Stimulated activated CD8-positive, alpha-beta memory T cell treated with anti-CD3 and anti-CD28 coated beads, Interleukin-12 subunit alpha, Interleukin-12 subunit beta, amount 100 ng/mL, for 24 hours (primary cell): ENCODE results near the gene UBA5.
"Not testable (repeated sequence)": the region's sequence is repeated elsewhere in the genome, so short reads cannot be mapped to it uniquely, and the experiment has no call there.

Experiments
- DNase-seq: peaks from one replicate; pipeline ENCODE4 v3.0.0-alpha.2; 2020; ENCODE audit errors: extremely low read depth

Gene UBA5

GRCh38 chr3:132660052-132660810 lies at the start of gene UBA5:
UBA5 (plus strand) TSS chr3:132660329; CDS start chr3:132660538, 209 bp downstream.
- DNase-seq, result no peak

- DNase-seq, result not testable (repeated sequence)
Observed at GRCh38 chr3:132615301-132615700, 44.8 kb upstream of the UBA5 start.

GRCh38 chr3:132615881-132616280 lies 44.2 kb upstream of the UBA5 start:
- DNase-seq, result no peak

- no peak for DNase-seq
Observed at GRCh38 chr3:132616780-132617179, 43.3 kb upstream of the UBA5 start.

GRCh38 chr3:132622148-132622547 lies 38.0 kb upstream of the UBA5 start:
- no peak for DNase-seq

GRCh38 chr3:132622761-132623160 lies 37.4 kb upstream of the UBA5 start:
- no peak for DNase-seq

- no peak for DNase-seq
Observed at GRCh38 chr3:132623646-132624045, 36.5 kb upstream of the UBA5 start.

GRCh38 chr3:132624790-132625189 lies 35.3 kb upstream of the UBA5 start:
- no peak for DNase-seq

- DNase-seq, result no peak
Observed at GRCh38 chr3:132625613-132626012, 34.5 kb upstream of the UBA5 start.

GRCh38 chr3:132626955-132627354 lies 33.2 kb upstream of the UBA5 start:
- no peak for DNase-seq

GRCh38 chr3:132628157-132628556 lies 32.0 kb upstream of the UBA5 start:
- DNase-seq, result no peak

- no peak for DNase-seq
Observed at GRCh38 chr3:132629928-132630327, 30.2 kb upstream of the UBA5 start.

GRCh38 chr3:132630612-132631011 lies 29.5 kb upstream of the UBA5 start:
- DNase-seq, result no peak

GRCh38 chr3:132635052-132635451 lies 25.1 kb upstream of the UBA5 start:
- DNase-seq, result no peak

GRCh38 chr3:132637590-132637989 lies 22.5 kb upstream of the UBA5 start:
- DNase-seq, result no peak

- no peak for DNase-seq
Observed at GRCh38 chr3:132638706-132639105, 21.4 kb upstream of the UBA5 start.

GRCh38 chr3:132641427-132641826 lies 18.7 kb upstream of the UBA5 start:
- DNase-seq, result not testable (repeated sequence)

- no peak for DNase-seq
Observed at GRCh38 chr3:132641837-132642538, 18.1 kb upstream of the UBA5 start.

GRCh38 chr3:132642539-132642847 lies 17.6 kb upstream of the UBA5 start:
- DNase-seq, result no peak

- DNase-seq, result no peak
Observed at GRCh38 chr3:132643366-132643765, 16.8 kb upstream of the UBA5 start.

GRCh38 chr3:132645058-132645457 lies 15.1 kb upstream of the UBA5 start:
- no peak for DNase-seq

GRCh38 chr3:132650153-132650552 lies 10.0 kb upstream of the UBA5 start:
- no peak for DNase-seq

GRCh38 chr3:132652640-132653270 lies 7.4 kb upstream of the UBA5 start:
- no peak for DNase-seq
